H54 (cell line): Measurements from ENCODE around the gene NABP2.
A peak's percentile ranks its signal among the peaks of the same experiment; 100 is the strongest.
"Not testable (repeated sequence)": the region's sequence is repeated elsewhere in the genome, so short reads cannot be mapped to it uniquely, and the experiment has no call there.

Experiments
- DNase-seq: peaks from one replicate; pipeline ENCODE4 v3.0.0; 2011; ENCODE audit warnings: low spot score, mixed read lengths; ENCODE audit not compliant: insufficient read length
- FAIRE-seq: peaks from 3 replicates; lab custom pipeline; 2011; peaks lifted over from hg19 to GRCh38; lab: Jason Lieb, UNC
- POLR2A ChIP-seq: IDR thresholded peaks from 2 replicates; pipeline ENCODE4 v1.6.1; 2011; ENCODE audit warnings: low read depth, mild to moderate bottlenecking, low read length

Gene NABP2

DNA sequence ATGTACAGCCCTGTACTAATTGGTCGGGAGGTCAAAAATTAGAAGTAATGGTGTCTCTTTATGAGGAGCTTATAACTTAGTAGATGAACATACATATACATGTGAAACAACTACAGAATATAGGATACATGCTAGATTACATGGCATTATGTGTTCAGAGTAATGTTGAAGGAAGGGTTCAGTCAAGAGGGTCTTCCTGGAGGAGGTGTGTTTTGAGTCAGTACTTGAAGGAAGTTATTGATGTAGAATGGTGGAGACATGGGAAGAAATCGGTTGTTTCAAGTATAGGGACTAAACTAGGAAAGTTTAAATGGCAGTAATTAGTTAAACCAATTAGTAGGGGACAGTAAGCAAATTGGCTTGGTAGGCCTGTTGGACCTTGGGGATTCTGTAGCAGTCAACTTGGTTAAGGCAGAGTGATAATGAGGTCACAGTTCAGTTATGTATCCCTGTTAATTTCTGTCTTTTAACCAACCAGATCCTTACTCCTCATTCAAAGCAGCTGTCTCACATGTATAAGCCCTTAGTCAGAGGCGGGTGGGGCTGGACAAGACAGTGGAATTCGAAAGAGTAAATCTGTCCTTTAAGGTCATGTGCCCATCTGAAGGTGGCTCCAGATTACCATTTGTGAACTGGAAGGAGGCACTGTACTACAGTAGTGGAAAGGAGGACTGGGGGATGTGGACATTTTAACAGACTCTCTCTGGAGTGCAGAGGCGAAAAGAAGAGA lies 37.5 kb downstream of the NABP2 start:
- FAIRE-seq (peak; percentile 80), DNase-seq (peak; percentile 86)
- 0 out of 2 replicates have a peak, but pooled peaks have one; percentile 13 for TF ChIP-seq POLR2A

DNA sequence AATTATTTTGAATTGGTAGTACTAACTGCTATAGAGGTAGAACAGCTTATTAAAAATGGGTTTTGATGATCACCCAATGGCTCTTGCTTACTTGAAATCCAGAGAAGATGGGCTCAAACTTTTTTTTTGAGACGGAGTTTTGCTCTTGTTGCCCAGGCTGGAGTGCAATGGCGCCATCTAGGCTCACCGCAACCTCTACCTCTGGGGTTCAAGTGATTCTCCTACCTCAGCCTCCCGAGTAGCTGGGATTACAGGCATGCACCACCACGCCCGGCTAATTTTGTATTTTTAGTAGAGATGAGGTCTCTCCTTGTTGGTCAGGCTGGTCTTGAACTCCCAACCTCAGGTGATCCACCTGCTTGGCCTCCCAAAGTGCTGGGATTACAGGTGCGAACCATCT lies 38.8 kb downstream of the NABP2 start:
- not testable (repeated sequence) for DNase-seq, FAIRE-seq

DNA sequence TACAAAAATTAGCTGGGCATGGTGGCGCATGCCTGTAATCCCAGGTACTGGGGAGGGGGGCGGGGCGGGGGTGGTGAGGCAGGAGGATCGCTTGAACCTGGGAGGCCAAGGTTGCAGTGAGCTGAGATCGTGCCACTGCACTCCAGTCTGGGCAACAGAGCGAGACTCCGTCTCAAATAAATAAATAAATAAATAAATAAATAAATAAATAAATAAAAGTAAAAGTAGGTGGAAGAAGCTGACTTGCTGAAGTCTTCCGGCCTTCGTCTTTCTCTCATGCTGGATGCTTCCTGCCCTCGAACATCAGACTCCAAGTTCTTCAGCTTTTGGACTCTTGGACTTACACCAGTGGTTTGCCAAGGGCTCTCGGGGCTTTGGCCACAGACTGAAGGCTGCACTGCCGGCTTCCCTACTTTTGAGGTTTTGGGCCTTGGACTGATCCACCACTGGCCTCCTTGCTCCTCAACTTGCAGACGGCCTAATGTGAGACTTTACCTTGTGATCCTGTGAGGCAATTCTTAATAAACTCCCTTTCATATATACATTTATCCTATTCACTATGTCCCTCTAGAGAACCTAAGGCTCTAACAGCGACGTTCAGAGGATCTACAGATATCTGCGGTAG lies 42.0 kb downstream of the NABP2 start:
- FAIRE-seq, DNase-seq: not testable (repeated sequence)

GRCh38 chr12:56266693-56267442 lies 42.7 kb downstream of the NABP2 start, which contains the start of gene COQ10A:
COQ10A (plus strand) TSS chr12:56266942; CDS start chr12:56267119, 177 bp downstream.
- FAIRE-seq (no peak), DNase-seq (peak; percentile 90)
- TF ChIP-seq POLR2A, result peak; percentile 81

DNA sequence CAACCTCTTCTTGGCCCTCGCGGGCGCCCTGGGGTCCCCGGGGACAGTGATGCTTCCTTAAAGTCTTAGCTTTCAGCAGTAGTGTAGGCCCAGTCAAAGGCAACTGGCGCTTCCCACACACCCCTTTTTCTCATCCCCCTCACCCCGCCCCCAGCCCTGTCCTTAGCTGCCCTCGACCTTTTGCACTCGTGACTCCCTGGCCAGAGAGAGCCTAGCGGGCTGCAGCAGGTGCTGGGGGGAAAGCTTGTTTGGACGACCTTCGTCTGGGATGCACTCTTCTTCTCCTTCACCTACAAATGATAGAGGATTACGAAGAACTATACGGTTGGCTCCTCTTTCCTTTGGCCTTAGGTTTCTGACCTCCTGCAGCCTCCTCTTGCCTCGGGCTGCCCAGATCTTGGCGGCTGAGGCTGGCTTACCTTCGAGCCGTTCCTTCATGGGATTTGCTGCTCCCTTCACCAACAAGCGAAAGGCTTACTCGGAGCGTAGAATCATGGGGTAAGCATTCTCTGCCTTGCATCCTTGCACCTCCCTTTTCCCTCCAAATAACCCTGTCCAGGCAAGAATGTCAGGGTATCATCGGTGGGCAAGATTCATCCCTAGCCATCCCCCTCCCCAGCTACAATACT lies 43.4 kb downstream of the NABP2 start:
- FAIRE-seq, result no peak
- no peak for DNase-seq
- no peak for TF ChIP-seq POLR2A

GRCh38 chr12:56271031-56271430 lies 46.9 kb downstream of the NABP2 start:
- no peak for TF ChIP-seq POLR2A
- no peak for FAIRE-seq
- DNase-seq, result no peak

- not testable (repeated sequence) for FAIRE-seq, DNase-seq
Observed at GRCh38 chr12:56272468-56272867, 48.3 kb downstream of the NABP2 start.

DNA sequence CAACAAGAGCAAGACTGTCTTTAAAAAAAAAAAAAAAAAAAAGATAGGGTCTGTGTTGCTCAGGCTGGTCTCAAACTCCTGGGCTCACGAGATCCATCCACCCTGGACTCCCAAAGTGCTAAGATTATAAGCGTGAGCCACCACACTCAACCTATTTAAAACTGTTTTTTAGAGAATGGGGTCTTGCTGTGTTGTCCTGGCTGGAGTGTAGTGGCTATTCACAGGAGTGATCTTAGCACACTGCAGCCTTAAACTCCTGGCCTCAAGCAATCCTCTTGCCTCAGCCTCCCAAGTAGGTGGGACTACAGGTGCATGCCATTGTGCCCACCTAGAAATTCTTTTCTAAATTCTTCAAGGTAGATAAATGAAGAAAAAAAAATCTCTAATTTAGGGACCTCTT lies 50.2 kb downstream of the NABP2 start:
- no peak for TF ChIP-seq POLR2A
- FAIRE-seq, result no peak
- no peak for DNase-seq

- FAIRE-seq (no peak), DNase-seq (no peak)
- no peak for TF ChIP-seq POLR2A
Observed at GRCh38 chr12:56278905-56279304, 54.8 kb downstream of the NABP2 start.
